Ectodermal cell (in vitro differentiated cells): ENCODE data around the gene HORMAD2.
"Not testable (repeated sequence)": the region's sequence is repeated elsewhere in the genome, so short reads cannot be mapped to it uniquely, and the experiment has no call there.

Experiments used
- H3K27ac ChIP-seq: 2 replicates; pipeline ENCODE4 v1.7.0; 2013; ENCODE audit warnings: mild to moderate bottlenecking, low read depth, low read length; ENCODE audit not compliant: insufficient read depth, poor library complexity, severe bottlenecking
- H3K27me3 ChIP-seq: 2 replicates; pipeline ENCODE4 v1.7.0; 2013; ENCODE audit warnings: mild to moderate bottlenecking, low read length; ENCODE audit not compliant: insufficient read depth, control insufficient read depth, poor library complexity, severe bottlenecking
- H3K36me3 ChIP-seq: one replicate; pipeline ENCODE4 v1.7.0; 2013; ENCODE audit warnings: low read length; ENCODE audit not compliant: control insufficient read depth, insufficient read depth
- H3K4me1 ChIP-seq: one replicate; pipeline ENCODE4 v1.7.0; 2013; ENCODE audit warnings: low read length; ENCODE audit not compliant: control insufficient read depth, insufficient read depth
- H3K4me3 ChIP-seq: 2 replicates; pipeline ENCODE4 v1.7.0; 2013; ENCODE audit warnings: low read depth, low read length, control low read depth; ENCODE audit not compliant: insufficient read depth
- H3K9me3 ChIP-seq: 2 replicates; pipeline ENCODE4 v1.7.0; 2013; ENCODE audit warnings: mild to moderate bottlenecking, low read length, moderate library complexity; ENCODE audit not compliant: control insufficient read depth
- WGBS, 2 experiments: methylation state at CpG; one replicate each; pipeline ENCODE4 v1.1.7; 2013; ENCODE audit warnings: missing lambda C conversion rate in 2 of 2; 5-methylcytosine and 5-hydroxymethylcytosine counted together

Gene HORMAD2

DNA sequence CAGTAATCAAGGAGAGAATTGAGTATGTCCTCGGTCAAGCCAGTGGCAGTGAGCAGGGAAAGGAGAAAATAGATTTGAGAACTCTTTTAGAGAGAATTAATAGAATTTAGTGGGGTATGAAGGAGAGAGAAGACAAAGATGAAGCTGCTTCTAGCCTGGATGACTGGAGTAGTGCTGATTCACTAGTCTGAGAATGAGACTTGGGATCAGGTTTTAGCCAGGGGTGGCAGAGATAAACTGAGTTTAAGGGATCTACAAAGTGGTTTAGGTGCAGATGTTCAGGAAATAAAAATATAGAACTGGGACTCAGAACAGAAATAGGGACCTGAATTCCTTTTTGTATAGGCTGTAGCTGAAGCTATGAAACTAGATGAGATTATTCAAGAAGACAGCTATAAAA lies 17.6 kb downstream of the HORMAD2 start:
- Histone ChIP-seq H3K4me3 (no peak overlapping the region), H3K27me3 (no peaks in the 10 kb centered on the region), H3K9me3 (peaks cover 2% of the 10 kb centered on the region), H3K4me1 (no peaks in the 10 kb centered on the region), H3K36me3 (no peaks in the 10 kb centered on the region), H3K27ac (no peak overlapping the region)
- WGBS, 2 experiments, result 44 to 48% methylated on average over 1 of the region's 1 CpG

DNA sequence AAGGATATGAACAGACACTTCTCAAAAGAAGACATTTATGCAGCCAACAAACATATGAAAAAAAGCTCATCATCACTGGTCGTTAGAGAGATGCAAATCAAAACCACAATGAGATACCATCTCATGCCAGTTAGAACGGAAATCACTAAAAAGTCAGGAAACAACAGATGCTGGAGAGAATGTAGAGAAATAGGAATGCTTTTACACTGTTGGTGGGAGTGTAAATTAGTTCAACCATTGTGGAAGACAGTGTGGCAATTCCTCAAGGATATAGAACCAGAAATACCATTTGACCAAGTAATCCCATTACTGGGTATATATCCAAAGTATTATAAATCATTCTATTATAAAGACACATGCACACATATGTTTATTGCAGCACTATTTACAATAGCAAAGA lies 20.5 kb downstream of the HORMAD2 start:
- WGBS, 2 experiments, result 78 to 85% methylated on average over 2 of the region's 2 CpGs
- not testable (repeated sequence) for H3K27me3 ChIP-seq, H3K27ac ChIP-seq, H3K9me3 ChIP-seq, H3K36me3 ChIP-seq, H3K4me1 ChIP-seq, H3K4me3 ChIP-seq

DNA sequence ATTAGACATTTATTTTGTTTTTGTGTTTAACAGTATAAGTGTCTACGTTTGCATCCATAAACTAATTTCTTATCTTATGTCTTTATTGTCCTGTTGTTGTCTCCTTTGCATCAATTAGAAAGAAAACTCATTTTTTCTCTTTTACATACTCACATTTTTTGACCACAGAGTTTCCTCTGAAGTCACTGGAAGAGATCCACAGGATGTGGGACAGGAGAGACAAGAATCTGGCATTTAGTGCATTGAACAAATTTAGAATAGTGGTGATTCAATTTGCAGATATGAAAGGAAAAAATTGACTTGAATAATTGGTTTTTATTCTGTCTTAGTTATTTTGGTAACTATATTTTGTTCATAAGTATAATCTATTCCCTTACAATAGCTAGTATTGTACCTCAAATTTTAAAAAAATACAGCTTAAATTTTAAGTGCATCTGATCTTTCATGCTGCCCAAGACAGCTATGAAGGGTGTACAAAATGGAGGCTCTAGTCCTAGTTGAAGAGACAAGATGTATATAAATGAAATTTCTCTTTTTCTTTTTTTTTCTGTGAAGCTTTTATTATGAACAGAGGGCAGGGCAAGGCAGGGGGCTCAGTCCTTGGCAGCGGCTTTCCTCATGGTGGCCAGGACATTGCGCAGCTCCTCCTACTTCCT lies 24.4 kb downstream of the HORMAD2 start:
- Histone ChIP-seq H3K36me3 (no peaks in the 10 kb centered on the region), H3K4me1 (no peaks in the 10 kb centered on the region), H3K9me3 (no peaks in the 10 kb centered on the region), H3K27ac (no peak overlapping the region), H3K27me3 (no peaks in the 10 kb centered on the region), H3K4me3 (no peak overlapping the region)
- 92 to 96% methylated on average over 2 to 3 of the region's 3 CpGs for WGBS, 2 experiments

DNA sequence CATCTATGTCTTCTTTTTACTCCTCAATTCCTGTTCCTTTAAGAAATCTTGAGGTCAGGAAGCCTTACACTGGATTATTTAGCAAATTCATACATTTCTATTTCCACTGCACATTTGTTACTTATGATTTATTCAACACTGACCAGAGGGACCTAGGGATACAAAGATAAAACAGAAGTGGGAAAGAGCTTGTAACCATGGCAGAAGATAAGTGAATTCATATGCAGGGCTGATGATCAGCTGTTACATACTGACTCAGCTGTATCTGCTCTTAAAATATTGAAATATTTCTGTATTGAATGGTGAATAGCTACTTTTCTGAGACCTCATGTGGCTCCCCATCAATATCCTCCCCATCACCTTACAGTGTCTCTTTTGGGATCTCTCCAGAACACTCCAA lies 25.2 kb downstream of the HORMAD2 start:
- H3K27me3 ChIP-seq, result no peaks in the 10 kb centered on the region
- no peak overlapping the region for H3K27ac ChIP-seq
- H3K9me3 ChIP-seq, result no peaks in the 10 kb centered on the region
- H3K36me3 ChIP-seq, result no peaks in the 10 kb centered on the region
- H3K4me3 ChIP-seq, result no peak overlapping the region
- no peaks in the 10 kb centered on the region for H3K4me1 ChIP-seq

DNA sequence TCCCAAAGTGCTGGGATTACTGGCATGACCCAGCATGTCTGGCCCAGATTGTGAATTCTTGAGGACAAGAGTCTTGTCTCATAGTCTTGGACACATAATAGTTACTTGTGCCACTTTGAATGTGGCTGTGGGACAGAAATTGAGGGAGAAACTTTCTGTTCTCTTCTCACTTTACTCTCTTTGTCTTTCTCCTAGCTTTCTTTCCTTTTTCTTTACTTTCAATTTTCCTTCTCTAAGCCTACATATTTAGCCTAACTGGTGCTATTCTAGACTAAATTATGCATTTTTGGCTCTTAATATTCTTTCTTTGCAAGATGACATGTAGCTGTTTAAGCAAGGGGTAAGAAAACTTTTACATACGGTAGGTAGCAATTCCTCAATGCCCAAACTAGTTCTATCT lies 33.2 kb downstream of the HORMAD2 start:
- Histone ChIP-seq H3K36me3 (no peaks in the 10 kb centered on the region), H3K4me3 (no peak overlapping the region), H3K4me1 (no peaks in the 10 kb centered on the region), H3K27me3 (no peaks in the 10 kb centered on the region), H3K27ac (no peak overlapping the region), H3K9me3 (no peaks in the 10 kb centered on the region)
- WGBS, 2 experiments, result 80 to 100% methylated on average over 1 of the region's 1 CpG

DNA sequence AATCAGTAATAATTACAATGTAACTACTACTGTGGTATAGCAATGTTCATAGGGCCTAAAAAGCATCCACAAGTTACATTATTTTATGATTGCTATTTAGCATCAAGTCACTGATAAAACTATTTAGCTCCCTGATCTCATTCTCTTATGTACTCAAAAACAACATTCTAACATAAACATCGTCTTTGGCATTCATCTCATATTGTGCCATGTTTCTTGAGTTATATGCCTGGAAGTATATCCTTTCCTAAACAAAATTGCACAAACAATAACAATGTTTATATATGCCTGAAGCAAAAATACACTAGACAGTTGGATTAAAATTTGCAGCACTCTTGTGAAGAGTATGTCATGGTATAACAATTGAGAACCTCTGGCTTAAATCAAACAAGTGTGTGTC lies 34.1 kb downstream of the HORMAD2 start:
- H3K9me3 ChIP-seq, result no peaks in the 10 kb centered on the region

DNA sequence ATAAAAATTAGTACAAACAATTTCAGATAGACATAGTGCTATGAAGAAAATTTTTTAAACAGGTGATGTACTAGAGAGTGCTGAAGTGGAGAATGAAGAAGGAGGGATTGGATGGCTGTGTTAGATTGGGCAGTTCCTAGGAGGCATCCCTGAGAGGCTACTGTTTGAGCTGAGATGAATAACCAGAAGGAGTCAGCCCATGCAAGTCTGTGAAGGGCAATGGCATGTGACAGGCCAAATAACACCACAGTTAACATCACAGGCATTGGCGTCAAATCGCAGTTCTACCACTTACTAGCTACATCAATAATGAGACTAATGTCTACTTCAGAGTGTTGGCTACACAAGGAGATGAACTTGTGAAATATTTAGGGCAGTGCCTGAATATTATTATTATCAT lies 35.4 kb downstream of the HORMAD2 start:
- no peaks in the 10 kb centered on the region for H3K27me3 ChIP-seq
- no peaks in the 10 kb centered on the region for H3K4me1 ChIP-seq
- H3K36me3 ChIP-seq, result no peaks in the 10 kb centered on the region
- no peak overlapping the region for H3K4me3 ChIP-seq
- no peak overlapping the region for H3K27ac ChIP-seq
- WGBS, 2 experiments, result 89 to 100% methylated on average over 2 of the region's 2 CpGs
- H3K9me3 ChIP-seq, result no peaks in the 10 kb centered on the region

More for the DNA sequence above, 34.1 kb downstream of the HORMAD2 start:
- Histone ChIP-seq H3K27ac (no peak overlapping the region), H3K4me3 (no peak overlapping the region), H3K36me3 (no peaks in the 10 kb centered on the region), H3K4me1 (no peaks in the 10 kb centered on the region), H3K27me3 (no peaks in the 10 kb centered on the region)
- WGBS, 2 experiments, result 80 to 100% methylated on average over 1 of the region's 1 CpG

DNA sequence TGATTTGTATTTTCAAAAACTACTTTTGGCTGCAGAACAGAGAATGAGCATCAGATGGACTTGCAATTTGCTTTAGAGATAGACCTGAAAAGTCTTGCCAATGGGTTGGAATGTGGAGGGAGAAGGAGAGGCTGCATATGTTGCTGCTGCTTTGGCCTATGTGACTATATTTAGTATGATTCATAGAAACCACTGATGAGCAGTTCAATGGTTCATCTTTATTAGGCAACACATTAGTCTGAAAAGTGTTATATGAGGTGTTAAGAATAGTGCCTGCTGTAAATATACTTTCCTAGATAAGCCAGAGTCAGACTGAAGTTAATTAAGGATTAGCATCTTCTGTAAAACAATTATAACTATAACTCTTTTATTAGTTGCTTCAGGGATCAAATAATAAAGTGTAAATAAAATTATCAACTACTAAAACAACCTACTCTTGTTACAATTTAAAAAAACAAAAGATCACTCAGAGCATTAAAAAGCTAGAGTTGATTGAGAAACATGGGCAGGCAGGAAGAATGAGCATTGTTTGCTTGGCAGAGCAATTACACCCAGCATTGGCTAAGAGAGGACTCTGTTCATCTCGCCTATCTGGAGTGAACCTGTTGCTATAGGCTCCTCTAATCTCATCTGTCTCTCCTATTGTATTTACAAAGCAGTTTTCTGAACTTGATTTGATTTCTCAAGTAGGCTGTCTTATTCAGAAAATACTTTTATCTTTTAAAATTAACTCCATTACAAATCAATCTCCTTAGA lies 36.3 kb downstream of the HORMAD2 start:
- Histone ChIP-seq H3K4me1 (no peaks in the 10 kb centered on the region), H3K9me3 (no peaks in the 10 kb centered on the region), H3K27me3 (no peaks in the 10 kb centered on the region), H3K4me3 (no peak overlapping the region), H3K27ac (no peak overlapping the region), H3K36me3 (no peaks in the 10 kb centered on the region)
- WGBS, 2 experiments, result 84 to 100% methylated on average over 1 of the region's 1 CpG

DNA sequence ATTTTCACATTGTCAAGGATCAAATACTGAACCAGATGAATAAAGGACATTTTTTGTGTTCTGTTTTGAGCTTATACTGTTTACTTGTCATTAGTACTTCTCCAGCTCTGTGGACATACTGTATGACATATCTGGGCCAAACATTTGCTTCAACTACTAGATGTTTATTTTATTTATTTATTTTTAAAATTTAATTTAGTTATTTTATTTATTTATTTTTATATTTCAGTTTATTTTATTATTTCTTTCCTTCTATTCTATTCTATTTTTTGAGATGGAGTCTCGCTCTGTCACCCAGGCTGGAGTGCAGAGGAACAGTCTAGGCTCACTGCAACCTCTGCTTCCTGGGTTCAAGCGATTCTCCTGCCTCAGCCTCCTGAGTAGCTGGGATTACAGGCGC lies 37.0 kb downstream of the HORMAD2 start:
- H3K27ac ChIP-seq, result no peak overlapping the region
- no peaks in the 10 kb centered on the region for H3K9me3 ChIP-seq
- H3K36me3 ChIP-seq, result no peaks in the 10 kb centered on the region
- 93 to 95% methylated on average over 3 of the region's 3 CpGs for WGBS, 2 experiments
- H3K27me3 ChIP-seq, result no peaks in the 10 kb centered on the region
- no peak overlapping the region for H3K4me3 ChIP-seq
- no peaks in the 10 kb centered on the region for H3K4me1 ChIP-seq

DNA sequence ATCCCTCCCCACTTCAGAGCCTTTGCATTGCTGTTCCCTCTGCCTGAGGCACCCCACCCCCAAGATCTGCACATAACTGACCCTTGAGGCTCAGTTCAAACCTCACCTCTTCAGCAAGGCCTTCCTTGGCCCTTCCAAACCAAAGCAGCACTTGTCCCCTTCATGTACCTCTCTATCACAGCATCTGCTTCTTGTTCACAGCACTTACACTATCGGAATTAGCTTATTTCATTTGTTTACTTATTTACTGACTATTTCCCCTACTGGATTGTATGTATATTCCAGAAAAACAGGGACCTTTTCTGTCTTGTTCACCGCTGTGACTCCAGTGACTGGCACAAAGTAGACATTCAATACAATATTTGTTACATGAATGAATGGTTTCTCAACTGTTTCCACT lies 38.0 kb downstream of the HORMAD2 start:
- Histone ChIP-seq H3K9me3 (peaks cover 2% of the 10 kb centered on the region), H3K4me3 (no peak overlapping the region), H3K27ac (no peak overlapping the region), H3K4me1 (no peaks in the 10 kb centered on the region), H3K27me3 (no peaks in the 10 kb centered on the region), H3K36me3 (no peaks in the 10 kb centered on the region)
- 98 to 100% methylated on average over 2 of the region's 2 CpGs for WGBS, 2 experiments
